OCI-LY7 (cell line): ENCODE measurements around the gene NRAP.

Experiments used
- EZH2phosphoT487 ChIP-seq: fragments of 200-600 bp; sonication (generic); IDR thresholded peaks from 2 replicates; pipeline ENCODE4 v1.6.1; 2018; ENCODE audit warnings: low read depth, borderline replicate concordance, mild to moderate bottlenecking, mixed run types, antibody characterized with exemption, low read length, moderate library complexity, mixed read lengths
- TF ChIP-seq, protein P1 (sequence below): fragments of 200-600 bp; sonication (generic); conservative IDR thresholded peaks from 2 replicates; pipeline ENCODE4 v1.5.1; 2014; ENCODE audit warnings: mild to moderate bottlenecking, antibody characterized with exemption, low read length, moderate library complexity, mixed read lengths

DNA sequence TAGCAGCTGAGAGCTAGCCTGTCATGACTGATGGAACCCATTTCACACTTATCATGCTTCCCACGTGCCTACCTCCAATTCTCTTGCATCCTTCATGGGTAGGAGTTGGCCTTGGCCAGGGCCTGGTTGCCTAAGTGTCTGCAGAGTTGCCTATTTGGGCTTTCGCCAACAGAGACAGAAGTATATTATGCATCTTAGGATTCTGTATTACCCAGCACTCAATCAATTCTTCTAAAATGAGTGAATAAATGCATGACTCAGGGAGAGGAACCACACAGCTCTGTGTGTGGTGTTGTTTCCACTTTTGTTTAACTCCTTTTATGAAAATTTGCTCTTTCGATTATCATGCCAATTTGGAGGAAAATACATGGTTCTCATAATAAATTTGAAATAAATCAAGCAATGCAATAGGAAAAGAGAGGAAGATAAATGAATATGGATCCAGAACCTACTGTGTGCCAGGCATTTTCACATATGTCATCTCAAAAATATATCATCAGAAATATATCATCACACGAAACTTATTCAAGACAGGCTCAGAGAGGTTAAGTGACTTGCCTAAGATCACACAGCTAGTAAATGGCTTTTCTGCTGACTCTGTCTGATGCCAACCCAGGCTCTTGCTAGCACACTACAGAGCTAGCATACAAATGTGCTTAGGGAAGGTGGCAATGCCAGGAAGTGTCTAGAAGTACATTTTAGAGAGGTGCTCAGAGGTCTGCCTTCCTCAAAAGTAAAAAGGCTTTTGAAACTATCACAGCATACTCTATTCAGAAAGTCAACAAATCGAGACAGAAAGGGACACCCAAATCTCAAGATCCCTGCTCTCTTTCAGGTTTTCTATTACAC is 120.5 kb downstream of the NRAP start:
- TF ChIP-seq, protein P1, sequence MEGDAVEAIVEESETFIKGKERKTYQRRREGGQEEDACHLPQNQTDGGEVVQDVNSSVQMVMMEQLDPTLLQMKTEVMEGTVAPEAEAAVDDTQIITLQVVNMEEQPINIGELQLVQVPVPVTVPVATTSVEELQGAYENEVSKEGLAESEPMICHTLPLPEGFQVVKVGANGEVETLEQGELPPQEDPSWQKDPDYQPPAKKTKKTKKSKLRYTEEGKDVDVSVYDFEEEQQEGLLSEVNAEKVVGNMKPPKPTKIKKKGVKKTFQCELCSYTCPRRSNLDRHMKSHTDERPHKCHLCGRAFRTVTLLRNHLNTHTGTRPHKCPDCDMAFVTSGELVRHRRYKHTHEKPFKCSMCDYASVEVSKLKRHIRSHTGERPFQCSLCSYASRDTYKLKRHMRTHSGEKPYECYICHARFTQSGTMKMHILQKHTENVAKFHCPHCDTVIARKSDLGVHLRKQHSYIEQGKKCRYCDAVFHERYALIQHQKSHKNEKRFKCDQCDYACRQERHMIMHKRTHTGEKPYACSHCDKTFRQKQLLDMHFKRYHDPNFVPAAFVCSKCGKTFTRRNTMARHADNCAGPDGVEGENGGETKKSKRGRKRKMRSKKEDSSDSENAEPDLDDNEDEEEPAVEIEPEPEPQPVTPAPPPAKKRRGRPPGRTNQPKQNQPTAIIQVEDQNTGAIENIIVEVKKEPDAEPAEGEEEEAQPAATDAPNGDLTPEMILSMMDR: no peak
- no peak for TF ChIP-seq EZH2phosphoT487
